CD4-positive, alpha-beta T cell treated with Interleukin-4 for 4 hours (primary cell): ENCODE results near the gene CCPG1.
"Not testable (repeated sequence)": the region's sequence is repeated elsewhere in the genome, so short reads cannot be mapped to it uniquely, and the experiment has no call there.

Experiments used
- DNase-seq: peaks from one replicate; pipeline ENCODE4 v3.0.0-alpha.2; 2020

Gene CCPG1, protein sequence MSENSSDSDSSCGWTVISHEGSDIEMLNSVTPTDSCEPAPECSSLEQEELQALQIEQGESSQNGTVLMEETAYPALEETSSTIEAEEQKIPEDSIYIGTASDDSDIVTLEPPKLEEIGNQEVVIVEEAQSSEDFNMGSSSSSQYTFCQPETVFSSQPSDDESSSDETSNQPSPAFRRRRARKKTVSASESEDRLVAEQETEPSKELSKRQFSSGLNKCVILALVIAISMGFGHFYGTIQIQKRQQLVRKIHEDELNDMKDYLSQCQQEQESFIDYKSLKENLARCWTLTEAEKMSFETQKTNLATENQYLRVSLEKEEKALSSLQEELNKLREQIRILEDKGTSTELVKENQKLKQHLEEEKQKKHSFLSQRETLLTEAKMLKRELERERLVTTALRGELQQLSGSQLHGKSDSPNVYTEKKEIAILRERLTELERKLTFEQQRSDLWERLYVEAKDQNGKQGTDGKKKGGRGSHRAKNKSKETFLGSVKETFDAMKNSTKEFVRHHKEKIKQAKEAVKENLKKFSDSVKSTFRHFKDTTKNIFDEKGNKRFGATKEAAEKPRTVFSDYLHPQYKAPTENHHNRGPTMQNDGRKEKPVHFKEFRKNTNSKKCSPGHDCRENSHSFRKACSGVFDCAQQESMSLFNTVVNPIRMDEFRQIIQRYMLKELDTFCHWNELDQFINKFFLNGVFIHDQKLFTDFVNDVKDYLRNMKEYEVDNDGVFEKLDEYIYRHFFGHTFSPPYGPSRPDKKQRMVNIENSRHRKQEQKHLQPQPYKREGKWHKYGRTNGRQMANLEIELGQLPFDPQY

DNA sequence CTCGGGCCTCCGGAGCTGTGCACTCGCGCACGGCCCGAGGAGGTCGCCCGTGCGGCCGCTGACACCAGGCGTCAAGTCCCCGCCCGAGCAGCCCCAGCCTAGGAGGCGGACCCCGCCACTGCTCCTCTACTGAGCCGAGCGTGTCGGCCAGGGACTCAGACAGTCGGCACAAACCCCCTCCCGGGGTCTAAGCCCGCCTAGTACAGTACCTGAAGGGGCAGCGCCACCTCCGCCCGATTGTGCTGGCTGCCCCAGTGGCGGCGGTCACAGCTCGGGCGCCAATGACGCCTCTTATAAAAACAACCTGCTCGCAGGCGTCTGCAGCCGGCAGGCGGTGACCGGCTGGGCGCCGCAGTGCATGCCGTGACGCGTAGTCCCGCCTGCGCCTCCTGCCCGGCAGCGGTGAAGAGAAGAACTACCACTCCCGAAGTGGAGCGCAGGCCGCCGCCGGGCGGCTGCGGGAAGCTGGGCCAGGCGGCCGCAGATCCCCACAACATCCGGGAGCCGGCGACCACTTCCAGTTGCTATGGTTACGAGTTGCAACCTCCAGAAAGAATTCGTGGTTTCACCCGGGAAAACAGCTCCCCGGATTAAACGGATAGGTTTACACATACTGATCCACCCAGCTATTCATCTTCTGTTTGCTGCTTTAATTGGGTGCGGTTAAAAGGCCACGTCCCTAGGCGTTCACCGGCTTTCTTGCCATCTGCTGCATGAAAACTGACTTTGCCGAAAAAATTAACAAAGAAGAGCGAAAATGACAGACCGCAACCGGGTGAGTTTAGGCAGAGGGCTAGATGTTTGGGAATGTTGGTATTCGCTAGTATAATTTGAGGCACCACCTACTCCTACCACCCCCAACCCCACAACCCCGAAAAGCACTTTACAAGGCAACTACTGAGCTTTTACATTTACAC lies at the start of gene CCPG1, which contains the start of gene PIERCE2:
CCPG1 (minus strand) TSS at position 348 of the 917 bp plus-strand sequence. CDS start 18,935 bp downstream, outside the sequence.
PIERCE2 (plus strand) TSS at position 484 of the 917 bp plus-strand sequence; CDS start at position 758, 274 bp downstream.
- peak; percentile 91 for DNase-seq

DNA sequence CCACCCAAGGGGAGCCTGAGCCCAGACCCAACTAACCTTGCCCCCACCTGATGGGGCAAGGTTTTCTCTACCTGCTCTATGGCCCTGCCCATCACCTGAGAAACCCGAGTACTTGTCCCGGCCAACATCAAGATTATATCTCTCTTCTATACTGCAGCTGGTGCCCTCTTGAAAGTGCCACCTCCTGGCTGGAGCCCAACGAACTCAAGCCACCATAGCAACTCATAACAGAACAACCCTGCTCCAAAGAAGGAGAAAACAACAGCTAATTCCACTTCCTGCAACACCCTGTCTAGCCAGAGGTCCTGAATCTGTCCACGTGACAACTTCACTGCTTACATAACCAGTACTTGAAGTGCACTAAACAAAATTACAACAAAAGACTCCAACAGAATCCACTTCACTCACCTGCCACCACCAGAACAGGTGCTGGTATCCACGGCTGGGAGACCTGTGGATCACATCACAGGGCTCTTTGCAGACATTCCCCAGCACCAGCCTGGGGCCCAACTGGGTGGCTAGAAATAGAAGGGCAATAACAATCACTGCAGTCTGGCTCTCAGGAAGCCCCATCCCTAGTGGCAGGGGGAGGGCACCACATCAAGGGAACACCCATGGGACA lies 49.4 kb upstream of the CCPG1 start:
- DNase-seq = no peak

DNA sequence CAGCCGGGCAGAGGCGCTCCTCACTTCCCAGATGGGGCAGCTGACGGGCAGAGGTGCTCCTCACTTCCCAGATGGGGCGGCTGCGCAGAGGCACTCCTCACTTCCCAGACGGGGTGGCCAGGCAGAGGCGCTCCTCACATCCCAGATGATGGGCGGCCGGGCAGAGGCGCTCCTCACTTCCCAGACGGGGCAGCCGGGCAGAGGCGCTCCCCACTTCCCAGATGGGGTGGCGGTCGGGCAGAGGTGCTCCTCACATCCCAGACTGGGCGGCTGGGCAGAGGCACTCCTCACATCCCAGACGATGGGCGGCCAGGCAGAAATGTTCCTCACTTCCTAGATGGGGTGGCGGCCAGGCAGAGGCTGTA lies 38.9 kb upstream of the CCPG1 start:
- DNase-seq = not testable (repeated sequence)

DNA sequence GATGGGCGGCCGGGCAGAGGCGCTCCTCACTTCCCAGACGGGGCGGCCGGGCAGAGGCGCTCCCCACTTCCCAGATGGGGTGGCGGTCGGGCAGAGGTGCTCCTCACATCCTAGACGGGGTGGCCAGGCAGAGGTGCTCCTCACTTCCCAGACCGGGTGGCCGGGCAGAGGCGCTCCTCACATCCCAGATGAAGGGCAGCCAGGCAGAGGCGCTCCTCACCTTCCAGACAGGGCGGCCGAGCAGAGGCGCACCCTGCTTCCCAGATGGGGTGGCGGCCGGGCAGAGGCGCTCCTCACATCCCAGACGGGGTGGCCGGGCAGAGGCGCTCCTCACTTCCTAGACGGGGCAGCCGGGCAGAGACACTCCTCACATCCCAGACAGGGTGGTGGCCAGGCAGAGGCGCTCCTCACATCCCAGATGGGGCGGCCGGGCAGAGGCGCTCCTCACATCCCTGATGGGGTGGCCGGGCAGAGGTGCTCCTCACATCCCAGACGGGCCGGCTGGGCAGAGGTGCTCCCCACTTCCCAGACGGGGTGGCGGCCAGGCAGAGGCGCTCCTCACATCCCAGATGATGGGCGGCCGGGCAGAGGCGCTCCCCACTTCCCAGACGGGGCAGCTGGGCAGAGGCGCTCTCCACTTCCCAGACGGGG lies 38.3 kb upstream of the CCPG1 start:
- DNase-seq = not testable (repeated sequence)

DNA sequence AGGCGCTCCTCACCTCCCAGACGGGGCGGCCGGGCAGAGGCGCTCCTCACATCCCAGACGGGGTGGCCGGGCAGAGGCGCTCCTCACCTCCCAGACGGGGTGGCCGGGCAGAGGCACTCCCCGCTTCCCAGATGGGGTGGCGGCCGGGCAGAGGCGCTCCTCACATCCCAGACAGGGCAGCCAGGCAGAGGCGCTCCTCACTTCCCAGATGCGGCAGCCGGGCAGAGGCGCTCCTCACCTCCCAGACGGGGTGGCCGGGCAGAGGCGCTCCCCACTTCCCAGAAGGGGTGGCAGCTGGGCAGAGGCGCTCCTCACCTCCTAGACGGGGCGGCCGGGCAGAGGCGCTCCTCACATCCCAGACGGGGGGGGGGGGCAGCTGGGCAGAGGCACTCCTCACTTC lies 37.8 kb upstream of the CCPG1 start:
- not testable (repeated sequence) for DNase-seq

DNA sequence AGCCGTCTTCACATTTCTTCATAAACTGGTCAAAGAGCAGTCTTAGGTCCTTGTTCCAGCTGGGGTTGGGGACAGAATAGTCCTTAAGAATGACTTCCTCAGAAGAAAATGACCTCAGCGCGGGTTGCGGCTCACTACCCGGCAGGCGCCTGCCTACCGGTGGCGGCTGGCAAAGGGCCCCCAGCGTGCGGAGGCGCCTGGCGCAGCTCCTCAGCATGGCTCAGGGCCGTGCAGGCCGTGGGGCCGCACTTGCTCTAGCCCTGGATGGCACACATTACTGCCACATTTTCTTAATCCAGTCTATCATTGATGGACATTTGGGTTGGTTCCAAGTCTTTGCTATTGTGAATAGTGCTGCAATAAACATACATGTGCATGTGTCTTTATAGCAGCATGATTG lies 35.0 kb upstream of the CCPG1 start:
- DNase-seq = not testable (repeated sequence)

DNA sequence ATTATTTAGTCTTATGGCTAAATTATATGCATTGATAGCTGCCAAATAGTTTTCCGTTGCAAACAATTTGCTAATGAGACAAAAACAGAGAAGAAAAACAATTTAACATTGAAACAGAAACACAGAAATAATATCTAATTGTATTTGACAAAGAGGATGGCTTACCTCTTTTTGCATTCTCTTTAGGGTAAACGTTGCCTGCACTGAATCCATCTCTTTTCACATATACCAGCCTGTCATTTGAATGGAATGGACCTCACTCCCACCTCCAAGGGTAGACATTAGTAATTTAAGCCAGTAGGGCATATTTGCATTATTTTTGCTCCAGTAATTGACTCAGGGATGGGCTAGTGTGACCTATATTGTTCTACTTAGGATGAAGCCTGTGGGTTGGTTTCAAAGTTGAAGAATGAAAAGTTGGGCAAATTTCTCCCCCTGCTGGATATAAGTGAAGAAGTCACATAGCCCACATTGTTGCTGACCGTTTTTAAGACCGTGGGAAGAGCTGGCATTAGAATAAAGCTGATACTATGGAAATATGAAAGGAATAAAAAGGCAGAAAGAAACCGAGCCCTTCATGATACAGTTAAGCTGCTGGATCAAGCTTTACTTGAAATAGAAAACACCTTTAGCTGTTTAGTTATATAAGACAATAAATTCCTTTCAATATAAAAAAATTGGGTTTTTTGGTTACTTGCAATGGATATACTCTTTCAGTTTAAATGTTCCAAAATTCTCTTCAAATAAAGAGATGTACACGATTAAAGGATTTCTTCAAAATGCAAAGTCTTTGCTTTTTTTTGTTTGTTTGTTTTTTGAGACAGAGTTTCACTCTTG lies 27.0 kb upstream of the CCPG1 start:
- peak; percentile 55 for DNase-seq

DNA sequence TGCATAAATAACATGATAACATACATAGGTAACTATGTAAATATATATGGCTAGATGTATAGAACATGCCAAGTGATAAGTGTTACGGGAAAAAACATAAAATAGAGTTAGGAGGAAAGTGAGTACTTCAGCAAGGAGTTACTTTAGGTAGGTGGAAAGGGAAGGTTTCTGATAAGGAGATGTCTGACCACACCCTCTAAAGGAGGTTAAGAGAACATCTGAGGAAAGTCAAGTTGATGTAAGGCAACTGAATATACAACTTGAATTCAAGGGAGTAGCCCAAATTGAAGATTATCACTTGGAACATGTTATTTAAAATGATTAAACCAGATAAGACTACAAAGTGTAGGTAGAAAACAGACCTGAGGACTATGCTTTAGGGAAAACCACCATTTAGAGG lies 13.9 kb upstream of the CCPG1 start:
- no peak for DNase-seq

DNA sequence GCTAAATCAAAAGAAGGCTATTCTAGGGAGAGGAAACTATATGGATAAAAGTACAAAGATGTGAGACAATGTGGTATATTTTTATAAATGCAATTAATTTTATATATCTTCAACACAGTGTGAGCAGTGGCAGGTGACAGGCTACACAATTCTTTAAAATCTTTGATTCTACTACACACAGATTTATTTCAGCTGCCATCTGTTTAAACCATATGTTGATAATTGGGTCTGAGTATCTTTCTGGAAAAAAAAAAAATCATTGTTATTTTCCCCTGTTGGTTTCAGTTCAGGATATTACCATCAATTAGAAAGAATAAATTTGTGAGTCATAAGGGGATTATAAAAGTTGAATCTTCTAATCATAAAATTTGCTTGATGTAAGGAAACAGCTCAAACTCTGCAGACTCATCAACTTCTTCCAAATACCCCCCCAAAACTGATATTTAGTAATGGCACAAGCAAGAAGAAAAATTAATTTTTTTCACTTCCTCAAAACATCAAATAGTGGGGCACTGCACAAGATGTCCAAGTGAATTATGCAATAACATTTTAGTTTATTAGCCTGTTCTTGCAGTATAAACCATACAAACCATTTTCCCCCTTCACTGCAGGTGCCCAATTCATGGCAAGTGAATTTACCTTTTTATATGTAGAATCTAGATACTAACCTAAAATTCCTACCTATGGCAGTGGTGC lies 12.2 kb upstream of the CCPG1 start:
- no peak for DNase-seq

DNA sequence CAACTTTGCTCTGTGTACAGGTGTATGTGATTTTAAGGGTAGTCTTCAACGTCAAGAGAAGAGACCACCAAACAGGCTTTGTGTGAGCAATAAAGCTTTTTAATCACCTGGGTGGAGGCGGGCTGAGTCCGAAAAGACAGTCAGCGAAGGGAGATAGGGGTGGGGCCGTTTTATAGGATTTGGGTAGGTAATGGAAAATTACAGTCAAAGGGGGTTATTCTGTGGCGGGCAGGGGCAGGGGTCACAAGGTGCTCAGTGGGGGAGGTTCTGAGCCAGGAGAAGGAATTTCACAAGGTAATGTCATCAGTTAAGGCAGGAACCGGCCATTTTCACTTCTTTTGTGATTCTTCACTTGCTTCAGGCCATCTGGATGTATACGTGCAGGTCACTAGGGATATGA lies 9.5 kb upstream of the CCPG1 start:
- DNase-seq = not testable (repeated sequence)

DNA sequence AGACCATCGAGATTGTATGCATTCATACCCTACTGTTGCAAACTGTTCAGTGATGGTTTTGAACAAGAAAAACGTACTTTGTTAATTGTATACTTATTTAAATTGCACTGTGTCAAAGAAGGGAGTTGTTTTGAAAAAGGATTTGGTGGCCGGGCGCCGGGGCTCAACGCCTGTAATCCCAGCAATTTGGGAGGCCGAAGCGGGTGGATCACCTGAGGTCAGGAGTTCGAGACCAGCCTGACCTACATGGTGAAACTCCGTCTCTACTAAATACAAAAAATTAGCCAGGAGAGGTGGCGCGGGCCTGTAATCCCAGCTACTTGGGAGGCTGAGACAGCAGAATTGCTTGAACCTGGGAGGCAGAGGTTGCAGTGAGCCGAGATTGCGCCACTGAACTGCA lies 817 bp upstream of the CCPG1 start:
- DNase-seq = not testable (repeated sequence)

DNA sequence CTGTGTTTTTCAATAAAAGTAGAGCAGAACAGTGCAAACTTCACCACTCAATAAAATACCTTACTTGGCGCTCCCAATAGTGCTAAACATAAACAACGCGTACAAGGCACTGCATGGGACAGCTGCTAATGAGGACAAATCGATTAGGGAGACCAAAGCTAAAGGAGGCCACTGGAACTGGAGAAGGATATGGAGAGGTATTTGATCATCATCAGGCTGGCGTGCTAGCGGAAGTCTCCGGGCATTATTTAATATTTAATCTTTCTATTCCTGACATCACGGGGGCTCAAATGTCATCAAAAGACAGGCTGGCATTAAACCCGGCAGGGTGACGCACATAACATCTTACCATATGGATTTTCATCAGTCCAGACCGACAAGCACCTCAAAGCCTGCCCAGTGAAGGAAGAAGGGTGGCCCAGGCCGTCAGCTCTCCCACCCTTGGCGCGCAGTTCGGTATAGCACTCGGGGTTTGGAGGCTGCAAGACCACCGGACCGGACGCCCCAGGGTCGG lies 604 bp downstream of the CCPG1 start:
- DNase-seq = no peak

DNA sequence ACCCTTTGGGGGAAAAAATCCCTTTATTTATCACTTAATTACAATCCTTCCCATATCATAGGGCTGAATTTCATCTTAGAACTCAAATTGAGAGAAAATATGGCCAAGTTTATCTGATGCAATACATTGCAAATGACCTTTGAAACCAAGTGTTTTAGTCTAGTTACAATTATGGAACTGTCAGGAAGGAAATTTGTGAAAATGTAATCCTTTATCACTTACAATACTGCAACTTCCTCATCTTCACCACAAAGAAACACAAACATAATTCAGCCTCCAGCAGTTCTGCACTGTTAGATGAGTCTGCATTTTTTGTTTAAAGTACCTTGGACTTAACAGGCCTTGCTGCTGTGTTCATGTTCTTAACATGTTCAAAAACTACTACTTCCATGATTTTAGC lies 4.6 kb downstream of the CCPG1 start:
- DNase-seq = peak; percentile 23

DNA sequence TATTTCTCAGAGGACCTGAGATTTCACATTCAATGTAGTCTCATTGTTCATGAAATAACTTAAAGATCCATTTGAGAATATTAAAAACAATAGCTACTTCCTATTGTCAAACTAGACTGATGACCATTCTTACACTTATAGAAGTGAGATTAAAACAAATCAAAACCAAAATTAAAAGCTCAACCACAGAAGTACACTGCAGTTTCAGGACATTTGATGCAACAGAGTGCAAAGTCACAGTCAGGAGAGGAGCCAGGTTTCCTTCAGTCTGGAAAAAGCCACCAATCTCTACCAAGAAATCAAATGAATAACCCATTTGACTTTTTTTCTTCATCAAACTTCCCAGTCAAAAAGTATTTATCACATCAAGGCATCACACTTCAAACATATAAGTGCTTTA lies 5.5 kb downstream of the CCPG1 start:
- DNase-seq = no peak

DNA sequence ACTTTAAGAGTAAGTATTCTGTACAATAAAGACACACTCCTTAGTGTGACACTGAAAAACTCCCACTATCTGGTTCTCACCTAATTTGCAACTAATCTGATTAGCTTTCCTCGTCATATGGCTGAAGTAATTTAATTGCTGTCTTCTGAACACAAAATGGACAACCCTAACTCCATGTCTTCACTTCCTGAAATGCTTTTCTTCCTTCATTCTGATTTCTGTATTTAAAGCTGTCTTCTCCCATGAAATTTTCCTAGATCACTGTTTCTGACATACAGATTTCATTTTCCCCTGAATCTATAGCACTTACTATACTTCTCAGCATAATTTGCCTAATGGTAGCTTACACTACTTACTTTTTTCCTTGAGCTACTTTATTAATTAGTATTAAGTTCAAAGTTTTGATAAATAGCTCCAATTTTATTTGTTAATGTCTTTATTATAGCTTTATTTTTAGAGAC lies 6.3 kb downstream of the CCPG1 start:
- DNase-seq = no peak

DNA sequence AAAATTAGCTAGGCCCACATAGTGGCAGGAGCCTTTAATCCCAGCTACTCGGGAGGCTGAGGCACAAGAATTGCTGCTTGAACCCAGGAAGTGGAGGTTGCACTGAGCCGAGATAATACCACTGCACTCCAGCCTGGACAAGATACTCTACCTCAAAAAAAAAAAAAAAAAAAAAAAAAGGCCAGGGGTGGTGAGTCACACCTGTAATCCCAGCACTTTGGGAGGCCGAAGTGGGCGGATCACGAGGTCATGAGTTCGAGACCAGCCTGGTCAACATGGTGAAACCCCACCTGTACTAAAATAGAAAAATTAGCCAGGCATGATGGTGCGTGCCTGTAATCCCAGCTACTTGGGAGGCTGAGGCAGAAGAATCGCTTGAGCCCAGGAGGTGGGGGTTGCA lies 8.1 kb downstream of the CCPG1 start:
- DNase-seq = not testable (repeated sequence)

DNA sequence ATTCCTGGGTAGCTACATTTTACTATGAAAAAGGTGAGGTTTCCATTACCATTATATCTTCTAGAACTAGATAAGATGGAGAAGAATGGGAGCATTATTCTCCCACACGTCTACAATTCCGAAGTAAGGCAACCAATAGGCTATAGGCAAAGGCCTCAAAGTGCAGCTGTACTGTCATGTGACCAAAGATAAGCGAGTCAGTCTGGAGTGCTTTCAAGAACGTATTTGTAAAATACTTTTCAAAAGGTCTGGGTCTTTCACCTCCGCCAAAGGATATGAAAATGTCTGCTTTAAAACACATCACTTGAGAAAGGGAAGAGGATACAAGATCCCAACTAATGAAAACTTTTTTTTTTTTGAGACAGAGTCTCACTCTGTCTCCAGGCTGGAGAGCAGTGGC lies 9.9 kb downstream of the CCPG1 start:
- DNase-seq = no peak

DNA sequence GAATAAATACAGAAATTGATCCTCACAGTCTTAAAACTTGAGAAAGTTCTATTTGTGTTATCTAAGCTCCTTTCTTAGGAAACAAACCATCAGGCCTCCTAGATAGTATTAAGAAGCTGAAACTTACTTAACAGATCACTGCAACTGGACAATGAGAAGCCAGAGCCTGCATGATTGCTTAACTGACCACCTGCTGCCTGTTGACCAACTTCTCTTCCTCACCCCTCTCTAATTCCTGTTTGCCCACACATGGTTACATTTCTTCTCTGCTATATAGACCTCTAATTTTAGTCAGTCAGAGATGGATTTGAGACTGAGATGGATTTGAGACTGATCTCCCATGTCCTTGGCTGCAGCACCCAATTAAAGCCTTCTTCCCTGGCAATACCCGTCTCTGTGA lies 13.5 kb downstream of the CCPG1 start:
- no peak for DNase-seq

DNA sequence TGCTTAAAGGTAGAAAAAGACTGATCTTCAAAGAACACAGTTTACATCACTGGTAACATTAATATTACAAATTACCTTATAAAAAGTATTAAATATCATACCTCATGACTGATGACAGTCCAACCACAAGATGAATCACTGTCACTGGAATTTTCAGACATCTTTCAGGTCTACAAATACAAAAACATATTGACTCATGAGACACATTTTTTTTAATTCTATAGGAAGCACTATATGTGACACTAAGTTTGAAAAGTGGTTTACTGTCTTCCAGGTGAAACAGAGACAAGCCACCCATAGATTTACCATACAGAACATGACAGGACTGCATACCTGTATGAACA lies 18.9 kb downstream of the CCPG1 start:
- peak; percentile 28 for DNase-seq

DNA sequence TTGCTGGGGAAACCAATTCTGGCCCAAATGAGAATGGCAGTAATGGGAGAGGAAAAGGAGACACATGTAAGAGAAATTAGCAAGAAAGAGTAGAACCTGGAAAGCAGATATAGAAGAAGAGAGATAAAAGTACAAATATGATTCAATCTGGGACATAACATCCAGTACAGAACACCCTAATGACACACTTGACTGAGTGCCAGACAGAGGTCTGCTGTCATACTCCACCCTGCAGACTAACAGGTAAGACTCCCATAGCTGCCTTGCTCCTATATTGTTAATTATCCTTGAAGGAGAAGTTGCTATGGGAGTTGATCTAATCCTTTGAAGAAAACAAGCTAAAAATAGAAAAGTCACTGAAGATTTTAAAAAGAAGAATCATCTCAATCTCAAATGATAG lies 21.1 kb downstream of the CCPG1 start:
- DNase-seq = no peak
